Stimulated activated CD8-positive, alpha-beta memory T cell treated with anti-CD3 and anti-CD28 coated beads, Interleukin-15, amount 100 ng/mL, for 4 hours (primary cell): ENCODE measurements around the gene ST6GALNAC1.

Experiments
- DNase-seq, 2 donors: peaks; one replicate each; pipeline ENCODE4 v3.0.0-alpha.2; 2020; ENCODE audit warnings: low read depth in 2 of 2

The ST6GALNAC1 gene, protein sequence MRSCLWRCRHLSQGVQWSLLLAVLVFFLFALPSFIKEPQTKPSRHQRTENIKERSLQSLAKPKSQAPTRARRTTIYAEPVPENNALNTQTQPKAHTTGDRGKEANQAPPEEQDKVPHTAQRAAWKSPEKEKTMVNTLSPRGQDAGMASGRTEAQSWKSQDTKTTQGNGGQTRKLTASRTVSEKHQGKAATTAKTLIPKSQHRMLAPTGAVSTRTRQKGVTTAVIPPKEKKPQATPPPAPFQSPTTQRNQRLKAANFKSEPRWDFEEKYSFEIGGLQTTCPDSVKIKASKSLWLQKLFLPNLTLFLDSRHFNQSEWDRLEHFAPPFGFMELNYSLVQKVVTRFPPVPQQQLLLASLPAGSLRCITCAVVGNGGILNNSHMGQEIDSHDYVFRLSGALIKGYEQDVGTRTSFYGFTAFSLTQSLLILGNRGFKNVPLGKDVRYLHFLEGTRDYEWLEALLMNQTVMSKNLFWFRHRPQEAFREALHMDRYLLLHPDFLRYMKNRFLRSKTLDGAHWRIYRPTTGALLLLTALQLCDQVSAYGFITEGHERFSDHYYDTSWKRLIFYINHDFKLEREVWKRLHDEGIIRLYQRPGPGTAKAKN

GRCh38 chr17:76643553-76644148 is at the start of gene ST6GALNAC1:
Gene ST6GALNAC1, minus strand, starts transcription at chr17:76643757. Its CDS starts 119 bp downstream, at chr17:76643638.
- DNase-seq: no peak

GRCh38 chr17:76691379-76692191 is 48.0 kb upstream of the ST6GALNAC1 start:
- DNase-seq: no peak

- DNase-seq: no peak
Observed at GRCh38 chr17:76690596-76691280, 47.2 kb upstream of the ST6GALNAC1 start.

DNA sequence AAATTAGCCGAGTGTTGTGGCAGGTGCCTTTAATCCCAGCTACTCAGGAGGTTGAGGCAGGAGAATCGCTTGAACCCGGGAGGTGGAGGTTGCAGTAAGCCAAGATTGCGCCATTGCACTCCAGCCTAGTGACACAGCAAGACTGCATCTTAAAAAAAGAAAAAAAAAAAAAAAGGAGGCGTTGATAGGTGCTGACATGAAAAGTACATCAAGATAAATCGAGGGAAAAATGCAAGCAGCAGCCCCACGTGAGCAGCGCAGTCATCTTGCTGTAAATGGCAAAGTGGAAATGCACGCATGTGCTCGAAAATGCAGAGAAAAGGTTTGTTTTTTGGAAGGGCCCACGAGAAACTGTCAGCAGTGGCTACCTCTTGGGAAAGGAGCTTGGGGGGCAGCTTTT is 46.3 kb upstream of the ST6GALNAC1 start:
- DNase-seq: no peak

GRCh38 chr17:76688165-76688622 is 44.6 kb upstream of the ST6GALNAC1 start:
- DNase-seq: no peak

DNA sequence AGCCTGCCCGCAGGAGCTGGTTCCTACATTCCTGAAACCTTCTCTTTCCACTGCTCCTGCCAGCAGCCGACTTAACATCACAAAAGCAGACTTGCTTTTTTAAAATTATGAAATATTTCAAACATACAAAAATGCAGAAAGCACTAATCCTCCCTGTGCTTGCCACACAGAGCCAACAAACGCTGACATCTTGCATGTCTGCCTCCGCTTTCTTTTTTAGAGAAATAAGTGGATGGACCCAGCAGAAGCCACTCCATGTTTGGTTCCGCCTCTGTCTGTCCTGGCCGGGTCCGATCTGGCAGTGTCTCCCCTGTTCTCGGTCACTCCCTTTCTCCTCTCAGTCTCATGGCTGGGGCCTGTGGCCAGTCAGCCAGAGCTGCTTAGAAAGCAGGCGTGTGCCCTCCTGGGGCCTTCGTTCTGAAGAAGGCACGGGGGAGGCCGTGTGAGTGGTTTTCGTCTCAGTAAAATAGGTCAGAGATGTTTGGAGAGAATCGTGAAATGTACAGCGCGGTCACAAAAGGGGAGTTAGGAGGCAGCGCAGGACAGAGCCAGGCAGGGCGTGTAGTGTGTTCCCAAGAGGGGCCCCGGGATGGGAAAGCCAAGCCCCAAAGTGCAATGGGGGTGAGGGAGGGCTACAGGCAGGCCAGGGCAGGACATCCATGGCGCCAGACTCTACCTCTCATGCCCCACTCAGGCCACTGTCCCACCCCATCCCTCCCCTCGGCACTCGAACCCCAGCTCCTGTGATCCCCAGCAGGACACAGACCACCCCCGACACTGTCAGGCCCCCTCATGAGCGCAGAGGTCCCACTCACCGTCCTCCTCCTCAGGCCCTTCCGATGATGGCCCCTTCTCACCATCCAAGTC is 44.0 kb upstream of the ST6GALNAC1 start:
- DNase-seq: no peak

DNA sequence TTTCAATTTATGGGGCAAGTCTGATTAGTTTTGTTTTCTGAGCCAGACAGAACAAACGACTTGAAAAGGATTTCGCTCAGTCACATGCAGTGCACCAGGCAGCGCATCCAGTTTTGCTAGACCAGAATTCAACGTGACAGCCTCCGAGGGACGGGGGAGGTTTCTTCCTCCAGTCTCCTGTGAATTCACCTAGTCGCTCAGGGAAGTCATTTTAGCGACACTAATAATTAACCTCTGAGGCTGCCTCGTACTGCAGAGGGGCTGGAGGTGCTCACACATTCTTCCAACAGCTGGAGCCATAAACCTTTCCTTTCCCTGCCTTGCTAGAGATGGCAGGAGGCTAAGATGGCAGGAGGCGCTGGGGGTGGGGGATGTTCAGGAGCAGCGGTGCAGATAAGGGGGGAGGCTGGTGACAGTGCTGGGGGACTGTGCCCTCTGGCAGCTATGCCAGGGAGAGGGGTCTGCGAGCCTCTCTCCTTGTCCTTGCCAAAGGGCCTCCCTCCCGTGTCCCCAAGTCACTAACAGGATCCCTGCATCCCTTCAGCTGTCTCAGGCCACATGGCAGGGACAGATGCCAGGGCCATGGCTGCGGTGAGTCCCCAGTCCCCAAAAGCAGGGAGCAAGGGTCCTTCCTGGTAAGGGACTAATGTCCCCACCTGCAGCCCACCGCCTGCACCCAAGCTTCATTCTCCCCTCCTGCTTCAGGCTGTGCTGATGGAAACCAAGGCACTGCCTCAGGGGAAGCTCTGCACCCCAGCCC is 43.2 kb upstream of the ST6GALNAC1 start:
- no peak for DNase-seq

DNA sequence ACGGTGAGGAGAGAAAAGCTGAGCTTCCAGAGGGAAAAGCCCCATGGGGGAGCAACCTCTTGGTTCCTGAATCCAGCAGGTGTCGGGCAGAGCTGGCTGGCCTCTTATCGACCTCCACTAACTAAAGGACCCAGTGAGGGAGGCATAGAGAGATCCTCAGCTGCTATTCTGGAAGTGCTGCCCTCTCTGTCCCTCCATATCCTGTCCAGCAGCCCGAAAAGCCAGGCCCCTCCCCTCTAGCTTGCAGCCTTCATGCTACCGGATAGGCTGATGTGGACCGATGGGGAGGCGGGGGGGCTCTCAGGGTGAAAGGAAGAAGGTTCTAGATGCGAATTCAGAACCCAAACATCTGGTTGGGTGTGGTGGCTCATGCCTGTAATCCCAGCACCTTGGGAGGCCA is 42.3 kb upstream of the ST6GALNAC1 start:
- DNase-seq: no peak

GRCh38 chr17:76685366-76685765 is 41.8 kb upstream of the ST6GALNAC1 start:
- DNase-seq: no peak

- DNase-seq: no peak
Observed at GRCh38 chr17:76684756-76685155, 41.2 kb upstream of the ST6GALNAC1 start.

DNA sequence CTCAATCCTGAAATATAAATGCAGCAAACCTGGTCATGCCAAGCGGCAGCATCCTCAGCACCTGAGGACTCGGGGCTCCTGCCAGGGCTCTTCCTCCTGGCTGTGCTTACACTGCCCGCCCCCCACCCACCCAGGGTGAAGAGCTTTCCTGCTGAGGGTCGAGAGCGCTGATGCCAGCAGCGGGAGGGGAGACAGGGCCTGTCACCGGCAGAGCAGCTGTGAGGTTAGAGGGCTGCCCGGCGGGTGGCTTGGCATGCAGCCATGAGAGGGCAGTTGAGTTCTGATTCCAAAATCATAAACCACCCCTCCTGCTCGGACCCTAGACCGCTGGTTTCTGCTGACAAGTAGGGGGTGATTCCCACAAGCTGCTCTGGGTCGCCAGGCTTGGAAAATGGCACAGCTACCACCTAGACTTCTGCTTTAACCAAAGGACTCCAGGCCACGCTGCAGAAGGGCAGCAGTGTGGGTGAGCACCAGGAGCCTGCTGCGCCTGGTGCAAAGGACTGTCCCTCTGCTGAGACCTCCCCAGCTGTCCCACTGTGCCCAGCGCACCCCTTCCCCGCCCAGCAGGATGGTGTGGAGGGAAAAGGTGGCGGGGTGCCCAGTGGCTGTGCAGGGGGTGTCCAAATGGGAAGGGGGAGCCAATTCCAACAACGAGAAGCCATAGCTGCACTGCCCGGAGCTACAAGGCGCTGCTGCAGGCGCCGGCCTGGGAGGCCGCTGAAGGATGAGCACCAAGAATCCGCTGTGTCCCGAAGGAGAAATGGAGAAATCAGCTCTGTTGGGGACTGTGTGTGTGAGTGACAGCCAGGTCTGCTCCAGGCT is 40.6 kb upstream of the ST6GALNAC1 start:
- no peak for DNase-seq

GRCh38 chr17:76683011-76683755 is 39.6 kb upstream of the ST6GALNAC1 start:
- no peak for DNase-seq

GRCh38 chr17:76682296-76682695 is 38.7 kb upstream of the ST6GALNAC1 start:
- DNase-seq: no peak

- peak; percentile 22 to 34 for DNase-seq
Observed at GRCh38 chr17:76681222-76682137, 37.9 kb upstream of the ST6GALNAC1 start.

GRCh38 chr17:76679239-76679638 is 35.7 kb upstream of the ST6GALNAC1 start:
- DNase-seq: no peak

DNA sequence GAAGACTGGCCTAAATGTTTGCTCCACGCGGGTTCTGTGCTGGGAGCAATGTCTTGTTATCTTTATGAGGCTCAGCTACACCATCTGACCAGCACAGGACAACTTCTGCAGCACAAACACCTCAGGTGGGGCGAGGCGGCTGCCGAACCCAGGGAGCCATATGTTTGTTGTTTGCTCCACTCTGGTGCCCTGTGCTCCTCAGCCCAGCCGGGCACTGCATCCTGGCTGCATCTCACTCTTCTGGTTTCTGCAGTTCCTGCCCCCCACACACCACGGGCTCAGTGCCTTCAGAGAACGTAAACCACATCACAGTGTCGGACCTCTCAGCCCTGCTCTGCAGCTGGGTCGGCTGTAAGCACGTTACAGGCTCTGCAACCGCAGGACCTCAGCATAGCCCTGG is 34.8 kb upstream of the ST6GALNAC1 start:
- no peak for DNase-seq

- DNase-seq: no peak
Observed at GRCh38 chr17:76677406-76677805, 33.8 kb upstream of the ST6GALNAC1 start.
